ENCODE measurements around the gene CACNA1A.

DNA sequence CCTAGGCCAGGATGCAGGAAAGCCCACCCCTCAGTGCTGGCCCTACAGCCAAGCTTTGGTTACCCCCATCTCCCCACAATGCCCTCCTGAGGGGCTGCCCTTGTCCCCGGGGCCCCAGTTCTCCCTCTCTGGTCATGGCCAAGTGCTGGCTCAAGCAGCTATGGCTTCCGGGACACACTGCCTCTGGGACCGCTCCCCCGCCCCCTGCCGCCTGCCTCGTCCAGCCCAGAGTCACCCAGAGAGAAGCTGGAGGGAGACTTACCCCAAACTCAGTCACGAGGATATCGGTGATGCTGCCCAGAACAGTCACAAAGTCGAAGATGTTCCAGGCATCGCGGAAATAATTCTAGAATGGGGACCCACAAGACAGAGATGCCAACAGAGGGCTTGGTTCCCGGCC lies 261.4 kb downstream of the CACNA1A start:
- TF ChIP-seq, protein P1, sequence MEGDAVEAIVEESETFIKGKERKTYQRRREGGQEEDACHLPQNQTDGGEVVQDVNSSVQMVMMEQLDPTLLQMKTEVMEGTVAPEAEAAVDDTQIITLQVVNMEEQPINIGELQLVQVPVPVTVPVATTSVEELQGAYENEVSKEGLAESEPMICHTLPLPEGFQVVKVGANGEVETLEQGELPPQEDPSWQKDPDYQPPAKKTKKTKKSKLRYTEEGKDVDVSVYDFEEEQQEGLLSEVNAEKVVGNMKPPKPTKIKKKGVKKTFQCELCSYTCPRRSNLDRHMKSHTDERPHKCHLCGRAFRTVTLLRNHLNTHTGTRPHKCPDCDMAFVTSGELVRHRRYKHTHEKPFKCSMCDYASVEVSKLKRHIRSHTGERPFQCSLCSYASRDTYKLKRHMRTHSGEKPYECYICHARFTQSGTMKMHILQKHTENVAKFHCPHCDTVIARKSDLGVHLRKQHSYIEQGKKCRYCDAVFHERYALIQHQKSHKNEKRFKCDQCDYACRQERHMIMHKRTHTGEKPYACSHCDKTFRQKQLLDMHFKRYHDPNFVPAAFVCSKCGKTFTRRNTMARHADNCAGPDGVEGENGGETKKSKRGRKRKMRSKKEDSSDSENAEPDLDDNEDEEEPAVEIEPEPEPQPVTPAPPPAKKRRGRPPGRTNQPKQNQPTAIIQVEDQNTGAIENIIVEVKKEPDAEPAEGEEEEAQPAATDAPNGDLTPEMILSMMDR (IDR thresholded peaks at IDR 0.05; ENCODE audit: insufficient read depth, low read length, poor library complexity, severe bottlenecking), result no peak
- no peak for TF ChIP-seq EZH2phosphoT487 (conservative IDR thresholded peaks at IDR 0.05; ENCODE audit: low read length)

All from SU-DHL-6 (cell line).